PC-3 (cell line): ENCODE results near the gene AUH. TPM values are rescaled to one million over a fixed set of nuclear protein-coding genes. Genes with fewer than 3 reads are reported as not detected.

Experiments used
- ATAC-seq: fragments of 200-7000 bp; cut with Tn5 transposase; 2 replicates; pipeline ENCODE4 v1.9.1; 2020; ENCODE audit warnings: mild to moderate bottlenecking, moderate library complexity
- BruUV-seq: library from RNA; stranded (reverse); fragments of 400-500 nt; replicated peaks from 2 replicates; lab custom pipeline; 2021; lab: Mats Ljungman, UMichigan
- CTCF ChIA-PET: fragments of 300-600 bp; sonication (Branson Sonifier 250); formaldehyde crosslinking; loops from one replicate; lab custom pipeline; 2022; ENCODE audit warnings: antibody characterized with exemption; lab: Charles Lee
- POLR2A ChIA-PET: fragments of 300-600 bp; sonication (Branson Sonifier 250); formaldehyde crosslinking; loops from one replicate; lab custom pipeline; 2022; ENCODE audit warnings: antibody characterized with exemption; ENCODE audit not compliant: unreplicated experiment; lab: Charles Lee
- DNase-seq: peaks from one replicate; pipeline ENCODE4 v3.0.0-alpha.2; 2015
- H2AFZ ChIP-seq: fragments of 300-600 bp; sonication (generic); 2 replicates; pipeline ENCODE4 v1.6.0; 2016; ENCODE audit warnings: antibody characterized with exemption, low read length
- H3F3A ChIP-seq: fragments of 300-600 bp; sonication (generic); one replicate; pipeline ENCODE4 v1.6.0; 2017; ENCODE audit warnings: antibody characterized with exemption, low read length, control low read depth, mild to moderate bottlenecking; ENCODE audit not compliant: unreplicated experiment
- H3K27ac ChIP-seq: fragments of 300-600 bp; sonication (generic); 2 replicates; pipeline ENCODE4 v1.5.1; 2016; ENCODE audit warnings: mild to moderate bottlenecking, low read length
- H3K27me3 ChIP-seq: fragments of 300-600 bp; sonication (generic); 2 replicates; pipeline ENCODE4 v1.6.1; 2016; ENCODE audit warnings: low read length, mixed read lengths
- H3K36me3 ChIP-seq: fragments of 300-600 bp; sonication (generic); 2 replicates; pipeline ENCODE4 v1.6.1; 2016; ENCODE audit warnings: low read depth, mixed run types, low read length, mixed read lengths
- H3K4me1 ChIP-seq: fragments of 300-600 bp; sonication (generic); 2 replicates; pipeline ENCODE4 v1.5.1; 2016; ENCODE audit warnings: low read length; ENCODE audit not compliant: insufficient read depth
- H3K4me2 ChIP-seq: fragments of 300-600 bp; sonication (generic); 2 replicates; pipeline ENCODE4 v1.6.0; 2016; ENCODE audit warnings: low read length
- H3K4me3 ChIP-seq: fragments of 300-600 bp; sonication (generic); 2 replicates; pipeline ENCODE4 v1.5.1; 2016; ENCODE audit warnings: mild to moderate bottlenecking, low read length, mixed read lengths
- H3K79me2 ChIP-seq: fragments of 300-600 bp; sonication (generic); 2 replicates; pipeline ENCODE4 v1.6.1; 2017; ENCODE audit warnings: low read length, mixed read lengths
- H3K9ac ChIP-seq: fragments of 300-600 bp; sonication (generic); 2 replicates; pipeline ENCODE4 v1.6.0; 2016; ENCODE audit warnings: mild to moderate bottlenecking, low read length
- H3K9me2 ChIP-seq: fragments of 300-600 bp; sonication (generic); replicated peaks from 2 replicates; pipeline ENCODE4 v1.6.1; 2016; ENCODE audit warnings: mixed run types, low read length, mixed read lengths
- H3K9me3 ChIP-seq: fragments of 300-600 bp; sonication (generic); 2 replicates; pipeline ENCODE4 v1.6.1; 2016; ENCODE audit warnings: low read length, mixed read lengths
- H4K20me1 ChIP-seq: fragments of 300-600 bp; sonication (generic); 2 replicates; pipeline ENCODE4 v1.6.1; 2016; ENCODE audit warnings: low read length, mixed read lengths
- CTCF ChIP-seq: fragments of 300-600 bp; sonication (generic); conservative IDR thresholded peaks from 2 replicates; pipeline ENCODE4 v1.5.1; 2017; ENCODE audit warnings: antibody characterized with exemption, low read depth, mild to moderate bottlenecking, low read length
- EZH2 ChIP-seq: fragments of 300-600 bp; sonication (generic); IDR thresholded peaks from one replicate; pipeline ENCODE4 v1.6.1; 2017; ENCODE audit warnings: antibody characterized with exemption, mild to moderate bottlenecking, low read length; ENCODE audit not compliant: unreplicated experiment
- EZH2phosphoT487 ChIP-seq: fragments of 300-600 bp; sonication (generic); IDR thresholded peaks from 2 replicates; pipeline ENCODE4 v1.6.1; 2018; ENCODE audit warnings: mild to moderate bottlenecking, antibody characterized with exemption, low read length, borderline replicate concordance
- intact Hi-C: fragments of 100-400 bp; cut with micrococcal nuclease; formaldehyde crosslinking; loops from 2 replicates; pipeline ENCODE4 v1.9.0; 2023
- total RNA-seq: library from RNA; depleted of rRNA; stranded (reverse); fragments of >200 nt; gene quantifications from 2 replicates; pipeline ENCODE4 v1.2.3, GENCODE V29; 2014

AUH gene
- total RNA-seq, 1 experiment from 2014 or later, result 30.4 TPM

GRCh38 chr9:91410161-91410560 lies 48.4 kb upstream of the AUH start:
- ChIA-PET POLR2A (no interaction called here), CTCF (no interaction called here)
- Histone ChIP-seq H3K27ac (no peak overlapping the region), H3K9ac (no peak overlapping the region), H3K4me2 (no peak overlapping the region), H3K36me3 (peaks cover 14% of the 10 kb centered on the region), H3F3A (no peaks in the 10 kb centered on the region), H2AFZ (no peak overlapping the region), H3K4me1 (peaks cover 31% of the 10 kb centered on the region), H3K79me2 (peaks cover 39% of the 10 kb centered on the region), H3K4me3 (no peak overlapping the region), H3K27me3 (no peaks in the 10 kb centered on the region), H3K9me3 (no peaks in the 10 kb centered on the region), H3K9me2 (no peaks in the 10 kb centered on the region), H4K20me1 (0 out of 2 replicates have a peak, but pooled peaks cover 16% of the 10 kb centered on the region)
- BruUV-seq, result no TSS peak
- TF ChIP-seq EZH2 (no peak), CTCF (no peak), EZH2phosphoT487 (no peak)
- intact Hi-C loops, result no loop called here
- DNase-seq (no peak), ATAC-seq (no peak)

DNA sequence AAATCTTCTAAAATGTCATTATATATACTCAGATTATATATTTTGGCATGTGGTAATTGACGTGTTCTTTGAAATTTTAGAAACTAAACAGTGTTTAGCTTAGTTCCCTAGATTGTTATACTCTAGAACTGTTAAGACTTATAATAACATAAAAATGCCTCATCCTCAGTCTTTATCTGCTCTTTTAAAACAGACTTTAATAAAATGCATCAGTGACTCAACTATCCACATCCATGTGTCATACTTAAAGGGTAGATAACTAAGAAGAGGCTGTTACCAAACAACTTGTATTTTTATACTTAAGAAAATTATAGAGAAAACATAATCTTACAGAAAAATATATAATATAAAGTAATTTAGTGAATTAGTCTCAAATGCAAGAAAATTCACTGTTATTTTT lies 46.8 kb upstream of the AUH start:
- intact Hi-C loops, result loop anchor here (2.0 kb wide), 1 partner anchor 14 kb away; no protein-coding TSS in a partner anchor
- no peaks in the 10 kb centered on the region for H3K9me3 ChIP-seq
- POLR2A ChIA-PET, result no interaction called here
- no peak overlapping the region for H3K4me3 ChIP-seq
- H3K27me3 ChIP-seq, result no peaks in the 10 kb centered on the region
- peaks cover 28% of the 10 kb centered on the region for H3K4me1 ChIP-seq
- H3K4me2 ChIP-seq, result peak overlapping the region; percentile 13; the same call in 1 of the 2 replicates
- H3F3A ChIP-seq, result no peaks in the 10 kb centered on the region
- peaks cover 14% of the 10 kb centered on the region; the same call in 1 of the 2 replicates for H3K36me3 ChIP-seq
- CTCF ChIA-PET, result no interaction called here
- peaks cover 22% of the 10 kb centered on the region for H3K79me2 ChIP-seq
- H3K9me2 ChIP-seq, result no peaks in the 10 kb centered on the region
- H3K27ac ChIP-seq, result no peak overlapping the region
- no TSS peak for BruUV-seq
- H3K9ac ChIP-seq, result no peak overlapping the region
- H2AFZ ChIP-seq, result no peak overlapping the region
- ATAC-seq (no peak), DNase-seq (no peak)
- H4K20me1 ChIP-seq, result 0 out of 2 replicates have a peak, but pooled peaks cover 12% of the 10 kb centered on the region
- TF ChIP-seq CTCF (no peak), EZH2 (no peak), EZH2phosphoT487 (no peak)

DNA sequence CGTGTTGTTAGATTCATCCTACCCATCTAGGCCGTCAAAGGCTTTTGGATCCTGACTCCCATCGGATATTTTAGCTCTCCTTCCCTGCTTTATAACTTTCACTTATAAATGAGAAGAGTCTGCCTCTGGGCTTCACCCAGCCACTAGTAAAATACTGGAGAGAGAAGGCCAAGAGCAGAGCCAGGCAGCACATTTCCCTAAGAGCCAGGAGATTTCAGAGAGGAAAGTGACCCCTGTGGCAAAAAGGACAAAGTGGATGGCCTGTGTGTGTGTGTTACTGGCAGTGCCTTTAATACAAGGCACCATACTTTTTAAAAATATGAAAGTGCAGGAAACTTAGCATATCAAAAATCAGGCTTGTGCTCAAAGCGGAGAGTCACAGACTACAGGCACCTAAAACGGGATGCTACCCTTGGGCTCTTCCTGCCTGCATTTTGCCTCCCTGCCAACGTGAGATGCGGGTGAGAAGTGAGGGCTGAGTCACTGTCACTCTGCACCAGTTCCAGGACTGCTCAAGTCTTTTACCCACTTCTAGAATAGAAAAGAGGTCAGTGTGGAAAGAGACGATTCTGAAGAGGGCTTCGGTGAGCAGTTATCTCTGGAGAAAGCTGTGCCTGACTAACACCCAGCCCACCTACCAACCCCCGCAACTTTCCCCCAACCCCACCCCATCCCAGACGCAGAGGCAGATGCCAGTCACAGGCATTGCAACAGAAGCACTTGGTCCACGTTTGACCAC lies 46.0 kb upstream of the AUH start:
- Histone ChIP-seq H3K79me2 (peaks cover 20% of the 10 kb centered on the region), H3K27ac (no peak overlapping the region)
- no TSS peak for BruUV-seq

More for the DNA sequence above, 46.0 kb upstream of the AUH start:
- H3K9me2 ChIP-seq, result no peaks in the 10 kb centered on the region
- intact Hi-C loops, result loop anchor here (2.0 kb wide), 1 partner anchor 13 kb away; no protein-coding TSS in a partner anchor
- H3K9me3 ChIP-seq, result no peaks in the 10 kb centered on the region
- no peak overlapping the region for H3K4me3 ChIP-seq
- CTCF ChIA-PET, result no interaction called here
- no peak overlapping the region for H2AFZ ChIP-seq
- no peaks in the 10 kb centered on the region for H3K27me3 ChIP-seq
- TF ChIP-seq CTCF (no peak), EZH2phosphoT487 (no peak), EZH2 (no peak)
- H3F3A ChIP-seq, result no peaks in the 10 kb centered on the region
- H3K4me1 ChIP-seq, result peaks cover 24% of the 10 kb centered on the region
- no peak overlapping the region for H3K9ac ChIP-seq
- 0 out of 2 replicates have a peak, but pooled peaks cover 9% of the 10 kb centered on the region for H4K20me1 ChIP-seq
- DNase-seq (peak; percentile 71), ATAC-seq (peak; percentile 92)
- POLR2A ChIA-PET, result no interaction called here
- peak overlapping the region; percentile 29; the same call in 1 of the 2 replicates for H3K4me2 ChIP-seq
- H3K36me3 ChIP-seq, result peaks cover 14% of the 10 kb centered on the region; the same call in 1 of the 2 replicates
